ENCODE results near the gene GRAMD1B.

DNA sequence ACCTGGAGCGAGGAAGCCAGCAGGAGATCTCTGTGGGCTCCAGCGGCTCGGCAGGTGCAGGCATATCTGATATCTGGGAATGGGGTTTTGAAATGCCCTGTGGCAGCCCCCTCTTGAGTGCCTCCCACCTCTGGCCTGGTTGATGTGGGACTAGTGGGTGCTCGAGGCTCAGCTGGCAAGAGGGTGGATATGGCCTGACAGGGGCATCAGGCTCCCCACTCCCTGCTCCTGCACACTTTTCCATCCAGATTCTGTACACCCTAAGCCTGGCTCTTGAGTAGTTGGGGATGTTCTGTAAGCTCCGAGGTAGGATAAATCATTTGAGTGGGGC, 149.4 kb downstream of the GRAMD1B start:
- TF ChIP-seq, protein P1, sequence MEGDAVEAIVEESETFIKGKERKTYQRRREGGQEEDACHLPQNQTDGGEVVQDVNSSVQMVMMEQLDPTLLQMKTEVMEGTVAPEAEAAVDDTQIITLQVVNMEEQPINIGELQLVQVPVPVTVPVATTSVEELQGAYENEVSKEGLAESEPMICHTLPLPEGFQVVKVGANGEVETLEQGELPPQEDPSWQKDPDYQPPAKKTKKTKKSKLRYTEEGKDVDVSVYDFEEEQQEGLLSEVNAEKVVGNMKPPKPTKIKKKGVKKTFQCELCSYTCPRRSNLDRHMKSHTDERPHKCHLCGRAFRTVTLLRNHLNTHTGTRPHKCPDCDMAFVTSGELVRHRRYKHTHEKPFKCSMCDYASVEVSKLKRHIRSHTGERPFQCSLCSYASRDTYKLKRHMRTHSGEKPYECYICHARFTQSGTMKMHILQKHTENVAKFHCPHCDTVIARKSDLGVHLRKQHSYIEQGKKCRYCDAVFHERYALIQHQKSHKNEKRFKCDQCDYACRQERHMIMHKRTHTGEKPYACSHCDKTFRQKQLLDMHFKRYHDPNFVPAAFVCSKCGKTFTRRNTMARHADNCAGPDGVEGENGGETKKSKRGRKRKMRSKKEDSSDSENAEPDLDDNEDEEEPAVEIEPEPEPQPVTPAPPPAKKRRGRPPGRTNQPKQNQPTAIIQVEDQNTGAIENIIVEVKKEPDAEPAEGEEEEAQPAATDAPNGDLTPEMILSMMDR (IDR thresholded peaks at IDR 0.05; ENCODE audit: borderline replicate concordance, extremely low read depth, low read length, poor library complexity, severe bottlenecking) = no peak
- no peak for TF ChIP-seq EZH2 (IDR thresholded peaks at IDR 0.05; ENCODE audit: borderline replicate concordance, low read depth, low read length, severe bottlenecking)
